Ishikawa (cell line): ENCODE measurements around the gene SHMT1.

ENCODE experiments used
- CEBPB ChIP-seq: IDR thresholded peaks from 2 replicates; pipeline ENCODE4 v1.6.1; 2012
- CREB1 ChIP-seq: IDR thresholded peaks from 2 replicates; pipeline ENCODE4 v1.6.1; 2012; ENCODE audit warnings: low read depth
- EGR1 ChIP-seq: IDR thresholded peaks from 2 replicates; pipeline ENCODE4 v1.6.1; 2012
- EP300 ChIP-seq: IDR thresholded peaks from 2 replicates; pipeline ENCODE4 v1.6.1; 2012; ENCODE audit warnings: borderline replicate concordance
- FOXM1 ChIP-seq: IDR thresholded peaks from 2 replicates; pipeline ENCODE4 v1.6.1; 2012; ENCODE audit warnings: low read depth, borderline replicate concordance
- NFIC ChIP-seq: IDR thresholded peaks from 2 replicates; pipeline ENCODE4 v1.6.1; 2012
- RAD21 ChIP-seq: IDR thresholded peaks from 2 replicates; pipeline ENCODE4 v1.6.1; 2012; ENCODE audit warnings: low read depth
- TAF1 ChIP-seq: IDR thresholded peaks from 2 replicates; pipeline ENCODE4 v1.6.1; 2012; ENCODE audit warnings: low read depth, mild to moderate bottlenecking
- TCF12 ChIP-seq: IDR thresholded peaks from 2 replicates; pipeline ENCODE4 v1.6.1; 2012; ENCODE audit warnings: low read depth
- TEAD4 ChIP-seq: IDR thresholded peaks from 2 replicates; pipeline ENCODE4 v1.6.1; 2012
- YY1 ChIP-seq: IDR thresholded peaks from 2 replicates; pipeline ENCODE4 v1.6.1; 2012; ENCODE audit warnings: low read depth
- ZBTB7A ChIP-seq: IDR thresholded peaks from 2 replicates; pipeline ENCODE4 v1.6.1; 2012; ENCODE audit warnings: low read depth
- TF ChIP-seq, protein P1 (sequence below): IDR thresholded peaks from 2 replicates; pipeline ENCODE4 v1.6.1; 2012
- TF ChIP-seq, protein P2 (sequence below): IDR thresholded peaks from 2 replicates; pipeline ENCODE4 v1.6.1; 2012
- TF ChIP-seq, protein P3 (sequence below): IDR thresholded peaks from 2 replicates; pipeline ENCODE4 v1.6.1; 2012; ENCODE audit warnings: low read depth, mild to moderate bottlenecking

Gene SHMT1

DNA sequence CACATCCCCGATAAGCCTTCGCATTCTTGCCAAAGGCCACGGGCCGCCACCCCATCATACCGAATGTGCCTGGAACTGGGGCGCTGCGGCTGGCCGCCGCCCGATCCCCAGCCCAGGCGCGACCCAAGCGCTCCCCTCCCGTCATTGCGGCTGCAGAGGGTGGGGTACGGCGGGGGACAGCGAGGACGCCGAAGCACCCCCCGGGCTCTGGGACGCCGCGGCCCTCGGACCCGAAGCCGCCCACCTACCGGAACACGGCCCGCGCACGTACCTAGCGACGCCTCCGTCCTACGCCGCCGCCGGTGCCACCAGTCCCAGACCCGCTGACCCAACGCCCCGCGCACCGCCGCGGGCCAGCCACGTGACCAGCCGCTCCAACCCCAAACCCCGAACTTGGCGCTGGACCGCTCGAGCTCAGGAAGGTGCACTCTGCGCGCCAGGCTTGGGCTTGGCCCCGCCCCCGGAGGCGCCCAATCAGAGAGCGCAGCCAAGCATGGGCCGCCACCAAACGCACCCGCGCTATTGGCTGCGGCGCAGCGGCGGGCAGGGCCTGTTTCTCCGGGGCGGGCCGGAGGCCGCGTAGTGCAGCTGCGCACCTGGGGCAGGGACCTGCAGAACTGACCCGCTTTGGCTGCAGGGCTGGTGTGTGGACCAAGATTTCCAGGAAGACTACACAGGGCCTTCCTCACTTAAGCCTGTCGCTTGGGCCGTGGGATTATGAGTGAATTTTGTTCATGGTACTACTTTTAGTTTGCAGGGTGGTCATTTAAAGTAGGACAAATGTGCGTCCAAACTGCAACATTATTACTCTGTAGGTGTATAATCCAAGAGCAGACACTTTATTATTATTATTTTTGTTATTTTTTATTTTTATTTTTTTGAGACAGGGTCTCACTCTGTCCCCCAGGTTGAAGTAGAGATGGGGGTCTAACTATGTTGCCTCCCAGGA, at the start of gene SHMT1:
TSS of gene SHMT1 (minus strand) at position 450 of the 949 bp plus-strand sequence. CDS start 7,569 bp downstream, outside the sequence.
- TF ChIP-seq ZBTB7A (peak; percentile 57; the same call in 1 of the 2 replicates), EP300 (no peak), FOXM1 (no peak), EGR1 (peak; percentile 42; the same call in 1 of the 2 replicates), TAF1 (peak; percentile 80), TCF12 (no peak; the same call in 1 of the 2 replicates)
- TF ChIP-seq, protein P1, sequence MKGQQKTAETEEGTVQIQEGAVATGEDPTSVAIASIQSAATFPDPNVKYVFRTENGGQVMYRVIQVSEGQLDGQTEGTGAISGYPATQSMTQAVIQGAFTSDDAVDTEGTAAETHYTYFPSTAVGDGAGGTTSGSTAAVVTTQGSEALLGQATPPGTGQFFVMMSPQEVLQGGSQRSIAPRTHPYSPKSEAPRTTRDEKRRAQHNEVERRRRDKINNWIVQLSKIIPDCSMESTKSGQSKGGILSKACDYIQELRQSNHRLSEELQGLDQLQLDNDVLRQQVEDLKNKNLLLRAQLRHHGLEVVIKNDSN = peak; percentile 97
- TF ChIP-seq, protein P2, sequence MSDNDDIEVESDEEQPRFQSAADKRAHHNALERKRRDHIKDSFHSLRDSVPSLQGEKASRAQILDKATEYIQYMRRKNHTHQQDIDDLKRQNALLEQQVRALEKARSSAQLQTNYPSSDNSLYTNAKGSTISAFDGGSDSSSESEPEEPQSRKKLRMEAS = peak; percentile 91
- TF ChIP-seq, protein P3, sequence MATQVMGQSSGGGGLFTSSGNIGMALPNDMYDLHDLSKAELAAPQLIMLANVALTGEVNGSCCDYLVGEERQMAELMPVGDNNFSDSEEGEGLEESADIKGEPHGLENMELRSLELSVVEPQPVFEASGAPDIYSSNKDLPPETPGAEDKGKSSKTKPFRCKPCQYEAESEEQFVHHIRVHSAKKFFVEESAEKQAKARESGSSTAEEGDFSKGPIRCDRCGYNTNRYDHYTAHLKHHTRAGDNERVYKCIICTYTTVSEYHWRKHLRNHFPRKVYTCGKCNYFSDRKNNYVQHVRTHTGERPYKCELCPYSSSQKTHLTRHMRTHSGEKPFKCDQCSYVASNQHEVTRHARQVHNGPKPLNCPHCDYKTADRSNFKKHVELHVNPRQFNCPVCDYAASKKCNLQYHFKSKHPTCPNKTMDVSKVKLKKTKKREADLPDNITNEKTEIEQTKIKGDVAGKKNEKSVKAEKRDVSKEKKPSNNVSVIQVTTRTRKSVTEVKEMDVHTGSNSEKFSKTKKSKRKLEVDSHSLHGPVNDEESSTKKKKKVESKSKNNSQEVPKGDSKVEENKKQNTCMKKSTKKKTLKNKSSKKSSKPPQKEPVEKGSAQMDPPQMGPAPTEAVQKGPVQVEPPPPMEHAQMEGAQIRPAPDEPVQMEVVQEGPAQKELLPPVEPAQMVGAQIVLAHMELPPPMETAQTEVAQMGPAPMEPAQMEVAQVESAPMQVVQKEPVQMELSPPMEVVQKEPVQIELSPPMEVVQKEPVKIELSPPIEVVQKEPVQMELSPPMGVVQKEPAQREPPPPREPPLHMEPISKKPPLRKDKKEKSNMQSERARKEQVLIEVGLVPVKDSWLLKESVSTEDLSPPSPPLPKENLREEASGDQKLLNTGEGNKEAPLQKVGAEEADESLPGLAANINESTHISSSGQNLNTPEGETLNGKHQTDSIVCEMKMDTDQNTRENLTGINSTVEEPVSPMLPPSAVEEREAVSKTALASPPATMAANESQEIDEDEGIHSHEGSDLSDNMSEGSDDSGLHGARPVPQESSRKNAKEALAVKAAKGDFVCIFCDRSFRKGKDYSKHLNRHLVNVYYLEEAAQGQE = no peak

DNA sequence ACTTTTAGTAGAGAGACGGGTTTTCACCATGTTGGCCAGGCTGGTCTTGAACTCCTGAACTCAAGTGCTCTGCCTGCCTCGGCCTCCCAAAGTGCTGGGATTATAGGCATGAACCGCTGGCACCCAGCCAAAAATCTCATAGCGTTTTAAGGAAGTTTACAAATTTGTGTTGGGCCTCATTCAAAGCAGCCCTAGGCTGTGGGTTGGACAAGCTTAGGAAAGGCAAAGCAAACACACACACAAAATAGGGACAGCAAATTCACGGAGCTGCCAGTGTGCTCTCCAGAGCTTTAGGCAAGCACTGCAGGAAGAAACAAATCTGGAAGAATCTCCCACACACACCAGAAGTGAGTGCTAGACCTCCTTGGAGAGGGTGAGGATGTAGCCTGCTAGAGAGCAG, 39.8 kb upstream of the SHMT1 start:
- peak; percentile 33; the same call in 1 of the 2 replicates for TF ChIP-seq NFIC

DNA sequence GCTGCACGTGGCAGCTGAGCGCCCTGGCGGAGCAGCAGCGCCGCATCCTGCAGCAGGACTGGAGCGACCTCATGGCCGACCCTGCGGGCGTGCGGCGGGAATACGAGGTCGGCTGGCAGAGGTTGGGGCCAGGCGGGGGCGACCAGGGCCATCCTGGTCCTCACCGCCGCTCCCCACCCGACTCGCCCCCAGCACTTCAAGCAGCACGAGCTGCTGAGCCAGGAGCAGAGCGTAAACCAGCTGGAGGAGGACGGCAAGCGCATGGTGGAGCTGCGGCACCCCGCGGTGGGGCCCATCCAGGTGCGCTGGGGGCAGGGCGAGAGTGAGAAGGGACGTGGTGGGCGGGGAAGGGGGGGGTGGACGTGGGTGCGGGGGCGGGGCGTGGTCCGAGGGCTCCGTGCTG, 19.7 kb upstream of the SHMT1 start:
- TF ChIP-seq, protein P2 = peak; percentile 91

DNA sequence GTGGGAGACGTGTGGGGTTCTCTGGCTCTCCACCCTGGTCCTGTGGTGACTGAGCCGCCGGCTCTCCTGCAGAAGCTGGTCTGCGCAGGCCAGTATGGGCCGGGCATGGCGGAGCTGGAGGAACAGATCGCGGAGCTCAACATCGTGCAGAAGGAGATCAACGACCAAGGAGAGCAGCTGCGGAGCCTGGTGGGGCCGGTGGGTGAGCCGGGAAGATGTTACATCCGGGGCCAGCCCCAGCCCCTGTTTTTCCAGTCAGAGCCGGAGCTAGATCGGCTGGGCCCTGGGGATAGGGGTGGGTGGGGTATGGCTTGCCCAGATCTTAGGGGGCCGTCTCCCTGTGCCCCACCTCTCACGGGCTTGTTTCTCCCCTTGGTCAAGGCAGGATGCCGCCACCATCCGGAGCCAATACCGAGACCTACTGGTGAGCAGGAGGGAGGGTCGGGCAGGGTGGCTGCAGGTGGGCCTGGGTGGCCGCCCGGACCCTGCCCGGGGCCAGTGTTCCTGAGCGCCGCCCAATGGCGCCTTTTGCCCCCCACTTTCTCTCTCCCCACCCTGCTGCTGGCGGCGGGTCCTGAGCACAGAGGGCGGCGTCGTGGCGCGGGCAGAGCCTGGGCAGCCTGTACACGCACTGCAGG, 19.2 kb upstream of the SHMT1 start:
- TF ChIP-seq, protein P1 = no peak
- TF ChIP-seq NFIC (no peak), RAD21 (no peak), ZBTB7A (no peak), TEAD4 (no peak), TAF1 (no peak), CEBPB (no peak), TCF12 (no peak), EP300 (no peak), EGR1 (no peak), FOXM1 (no peak), CREB1 (no peak), YY1 (no peak)
- TF ChIP-seq, protein P2 = no peak
- TF ChIP-seq, protein P3 = no peak

DNA sequence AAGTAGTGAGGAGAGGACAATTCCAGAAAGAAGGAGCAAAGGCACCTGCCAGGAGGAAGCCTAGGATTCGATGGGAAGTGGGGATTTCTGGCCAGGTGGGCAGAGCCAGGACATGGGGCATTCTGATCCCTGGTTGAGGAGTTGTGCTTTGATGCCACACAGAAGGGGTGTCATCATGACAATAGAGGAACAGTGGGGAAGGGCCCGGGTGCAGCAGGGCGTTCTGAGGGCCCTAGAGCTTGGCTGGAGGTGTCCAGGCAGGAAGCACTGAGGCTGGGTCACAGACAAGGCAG, 18.5 kb upstream of the SHMT1 start:
- TF ChIP-seq TEAD4 (no peak), RAD21 (no peak), ZBTB7A (no peak), EP300 (no peak), EGR1 (no peak), TAF1 (no peak), FOXM1 (no peak), TCF12 (no peak), CREB1 (no peak), CEBPB (no peak), YY1 (no peak), NFIC (no peak)
- TF ChIP-seq, protein P3 = no peak
- TF ChIP-seq, protein P1 = no peak
- TF ChIP-seq, protein P2 = no peak
